OCI-M2 (cell line): ENCODE results near the gene PAPSS2.
"Not testable (repeated sequence)": the region's sequence is repeated elsewhere in the genome, so short reads cannot be mapped to it uniquely, and the experiment has no call there.

Experiments
- DNase-seq: peaks from one replicate; lab custom pipeline; 2025; ENCODE audit not compliant: unreplicated experiment; lab: John Stamatoyannopoulos, UW

PAPSS2 gene

GRCh38 chr10:87659571-87660483 lies at the start of gene PAPSS2:
TSS of gene PAPSS2 (plus strand) at chr10:87659878. CDS start at chr10:87659982, 104 bp downstream.
- no peak for DNase-seq

GRCh38 chr10:87611341-87611740 lies 48.3 kb upstream of the PAPSS2 start:
- DNase-seq, result not testable (repeated sequence)

GRCh38 chr10:87612115-87612514 lies 47.6 kb upstream of the PAPSS2 start:
- DNase-seq, result no peak

- DNase-seq, result no peak
These were observed 45.9 kb upstream of the PAPSS2 start for GRCh38 chr10:87613751-87614150.

GRCh38 chr10:87615856-87616255 lies 43.8 kb upstream of the PAPSS2 start:
- no peak for DNase-seq

GRCh38 chr10:87617503-87617902 lies 42.2 kb upstream of the PAPSS2 start:
- no peak for DNase-seq

GRCh38 chr10:87618566-87619423 lies 40.9 kb upstream of the PAPSS2 start:
- DNase-seq, result no peak

GRCh38 chr10:87619705-87620104 lies 40.0 kb upstream of the PAPSS2 start:
- no peak for DNase-seq

GRCh38 chr10:87621440-87621839 lies 38.2 kb upstream of the PAPSS2 start:
- not testable (repeated sequence) for DNase-seq

GRCh38 chr10:87622314-87623004 lies 37.2 kb upstream of the PAPSS2 start:
- DNase-seq, result no peak

- DNase-seq, result no peak
These were observed 36.5 kb upstream of the PAPSS2 start for GRCh38 chr10:87623191-87623590.

GRCh38 chr10:87625661-87626060 lies 34.0 kb upstream of the PAPSS2 start:
- no peak for DNase-seq

- no peak for DNase-seq
These were observed 33.2 kb upstream of the PAPSS2 start for GRCh38 chr10:87626422-87626892.

- no peak for DNase-seq
These were observed 29.5 kb upstream of the PAPSS2 start for GRCh38 chr10:87630171-87630570.

GRCh38 chr10:87632454-87632853 lies 27.2 kb upstream of the PAPSS2 start:
- DNase-seq, result no peak

- no peak for DNase-seq
These were observed 25.4 kb upstream of the PAPSS2 start for GRCh38 chr10:87634311-87634710.

- no peak for DNase-seq
These were observed 24.0 kb upstream of the PAPSS2 start for GRCh38 chr10:87635498-87636312.

GRCh38 chr10:87636313-87636915 lies 23.3 kb upstream of the PAPSS2 start:
- DNase-seq, result no peak

GRCh38 chr10:87639493-87639892 lies 20.2 kb upstream of the PAPSS2 start:
- DNase-seq, result no peak

- DNase-seq, result no peak
These were observed 19.6 kb upstream of the PAPSS2 start for GRCh38 chr10:87640043-87640442.
